Eye (tissue), 1 donor: ENCODE data around the gene SSTR5.
"Not testable (repeated sequence)": the region's sequence is repeated elsewhere in the genome, so short reads cannot be mapped to it uniquely, and the experiment has no call there.

Source experiments
- DNase-seq: peaks from one replicate; pipeline ENCODE4 v3.0.0-alpha.2; 2015

The SSTR5 gene

GRCh38 chr16:1072526-1073261, at the start of gene SSTR5:
SSTR5 (plus strand) TSS chr16:1072747; CDS start chr16:1078869, 6,122 bp downstream.
- no peak for DNase-seq

GRCh38 chr16:1024138-1024537, 48.4 kb upstream of the SSTR5 start:
- no peak for DNase-seq

GRCh38 chr16:1025183-1025809, 47.3 kb upstream of the SSTR5 start:
- DNase-seq, result not testable (repeated sequence)

- peak; percentile 74 for DNase-seq
Measured at GRCh38 chr16:1026057-1026783, 46.3 kb upstream of the SSTR5 start.

GRCh38 chr16:1026784-1027500, 45.6 kb upstream of the SSTR5 start:
- peak; percentile 67 for DNase-seq

- no peak for DNase-seq
Measured at GRCh38 chr16:1027501-1027815, 45.1 kb upstream of the SSTR5 start.

- DNase-seq, result no peak
Measured at GRCh38 chr16:1028056-1028455, 44.5 kb upstream of the SSTR5 start.

GRCh38 chr16:1028524-1029258, 43.9 kb upstream of the SSTR5 start:
- DNase-seq, result peak; percentile 35

GRCh38 chr16:1029259-1029545, 43.3 kb upstream of the SSTR5 start:
- DNase-seq, result no peak

GRCh38 chr16:1030473-1030901, 42.1 kb upstream of the SSTR5 start:
- DNase-seq, result peak; percentile 58

GRCh38 chr16:1031666-1032065, 40.9 kb upstream of the SSTR5 start:
- DNase-seq, result no peak

GRCh38 chr16:1032607-1033006, 39.9 kb upstream of the SSTR5 start:
- no peak for DNase-seq

GRCh38 chr16:1033128-1033679, 39.3 kb upstream of the SSTR5 start:
- no peak for DNase-seq

GRCh38 chr16:1034230-1035065, 38.1 kb upstream of the SSTR5 start:
- DNase-seq, result no peak

- DNase-seq, result no peak
Measured at GRCh38 chr16:1035066-1035415, 37.5 kb upstream of the SSTR5 start.

- DNase-seq, result peak; percentile 75
Measured at GRCh38 chr16:1036166-1036565, 36.4 kb upstream of the SSTR5 start.

- DNase-seq, result peak; percentile 45
Measured at GRCh38 chr16:1036726-1037393, 35.7 kb upstream of the SSTR5 start.

GRCh38 chr16:1037394-1038257, 34.9 kb upstream of the SSTR5 start:
- no peak for DNase-seq

- peak; percentile 0 for DNase-seq
Measured at GRCh38 chr16:1038932-1039331, 33.6 kb upstream of the SSTR5 start.

GRCh38 chr16:1039762-1040161, 32.8 kb upstream of the SSTR5 start:
- DNase-seq, result no peak
